Measurements from ENCODE around the gene ADGRG3. TPM values are rescaled to one million over a fixed set of nuclear protein-coding genes. Genes with fewer than 3 reads are reported as not detected.

The ADGRG3 gene, protein sequence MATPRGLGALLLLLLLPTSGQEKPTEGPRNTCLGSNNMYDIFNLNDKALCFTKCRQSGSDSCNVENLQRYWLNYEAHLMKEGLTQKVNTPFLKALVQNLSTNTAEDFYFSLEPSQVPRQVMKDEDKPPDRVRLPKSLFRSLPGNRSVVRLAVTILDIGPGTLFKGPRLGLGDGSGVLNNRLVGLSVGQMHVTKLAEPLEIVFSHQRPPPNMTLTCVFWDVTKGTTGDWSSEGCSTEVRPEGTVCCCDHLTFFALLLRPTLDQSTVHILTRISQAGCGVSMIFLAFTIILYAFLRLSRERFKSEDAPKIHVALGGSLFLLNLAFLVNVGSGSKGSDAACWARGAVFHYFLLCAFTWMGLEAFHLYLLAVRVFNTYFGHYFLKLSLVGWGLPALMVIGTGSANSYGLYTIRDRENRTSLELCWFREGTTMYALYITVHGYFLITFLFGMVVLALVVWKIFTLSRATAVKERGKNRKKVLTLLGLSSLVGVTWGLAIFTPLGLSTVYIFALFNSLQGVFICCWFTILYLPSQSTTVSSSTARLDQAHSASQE
- 0.46 and 0.64 TPM in 2 replicates for total RNA-seq (2021)
- long read RNA-seq, partial matches to known transcripts: 2 of 3 reads
- long read RNA-seq, other reads (novel, unspliced or antisense): 1 of 3 reads

DNA sequence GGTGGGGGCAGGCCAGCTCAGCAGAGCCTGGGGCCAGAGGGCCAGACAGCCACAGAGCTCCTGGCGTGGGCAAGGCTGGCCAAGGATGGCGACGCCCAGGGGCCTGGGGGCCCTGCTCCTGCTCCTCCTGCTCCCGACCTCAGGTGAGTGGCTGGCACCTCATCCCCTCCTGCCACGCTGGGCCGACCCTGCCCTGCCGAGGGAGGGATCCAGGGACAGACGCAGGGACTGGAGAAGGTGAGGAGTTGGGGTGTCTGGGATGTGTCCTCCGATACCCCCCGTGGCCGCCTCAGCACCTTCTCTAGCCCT is at the start of gene ADGRG3:
ADGRG3 (plus strand) TSS at position 44 of the 309 bp plus-strand sequence; CDS start at position 86, 42 bp downstream.
- H2AFZ ChIP-seq (ENCODE audit: low read length): no peak within 1 kb of the TSS
- no peaks in the 10 kb centered on the region for H3K4me1 ChIP-seq (ENCODE audit: insufficient read depth, low read length)
- H3K56ac ChIP-seq (ENCODE audit: insufficient read length, low read depth, low read length): no peak within 1 kb of the TSS
- no peak within 1 kb of the TSS for H3K27ac ChIP-seq (ENCODE audit: insufficient read length, low read depth, low read length)
- no peaks in the 10 kb centered on the region for H3K27me3 ChIP-seq (ENCODE audit: insufficient read depth, low read length)
- WGBS (ENCODE audit: extremely low coverage, insufficient read length, low lambda C conversion rate): no CpG with 5 or more reads among the region's 11 CpGs
- Mint-ChIP-seq H3K4me3 (no peak within 1 kb of the TSS), H3K9me3 (no peaks in the 10 kb centered on the region), H3K36me3 (ENCODE audit: insufficient read depth in 1 of 3, low read depth in 3 of 3) (no peaks in the 10 kb centered on the region; a peak in 1 of 7 replicates), H3K27me3 (ENCODE audit: low read depth) (peaks cover 7% of the 10 kb centered on the region), H3K4me1 (0 out of 4 replicates have a peak, but pooled peaks cover 0 to 2% of the 10 kb centered on the region in 2 experiments), H3K27ac (peak within 1 kb of the TSS in 2 of 3 experiments; percentile 53 to 83; a peak in 3 of 7 replicates)
- H3T11ph ChIP-seq (ENCODE audit: low read length): no peak within 1 kb of the TSS
- no peaks in the 10 kb centered on the region for H3K79me2 ChIP-seq (ENCODE audit: insufficient read depth, low read length)
- DNase-seq: no peak
- no peak within 1 kb of the TSS for H4K5ac ChIP-seq (ENCODE audit: insufficient read length, low read depth, low read length)
- H3K79me1 ChIP-seq (ENCODE audit: insufficient read depth, low read depth, low read length, poor library complexity, severe bottlenecking): no peaks in the 10 kb centered on the region
- H4K91ac ChIP-seq (ENCODE audit: insufficient read length, low read depth, low read length): no peak within 1 kb of the TSS
- H3K23me2 ChIP-seq (ENCODE audit: insufficient read length, low read depth, low read length, poor library complexity, severe bottlenecking): no peaks in the 10 kb centered on the region
- H3K14ac ChIP-seq (ENCODE audit: insufficient read depth, low read length): no peak within 1 kb of the TSS; the same call in 1 of the 2 replicates
- no peak within 1 kb of the TSS for H4K8ac ChIP-seq (replicated peaks; ENCODE audit: insufficient read length, low read depth, low read length)
- no peaks in the 10 kb centered on the region for H3K9me3 ChIP-seq (ENCODE audit: control insufficient read depth, low read depth, low read length)
- H2BK120ac ChIP-seq (ENCODE audit: low read depth, low read length, poor library complexity, severe bottlenecking): no peak within 1 kb of the TSS
- TF ChIP-seq, protein P1, sequence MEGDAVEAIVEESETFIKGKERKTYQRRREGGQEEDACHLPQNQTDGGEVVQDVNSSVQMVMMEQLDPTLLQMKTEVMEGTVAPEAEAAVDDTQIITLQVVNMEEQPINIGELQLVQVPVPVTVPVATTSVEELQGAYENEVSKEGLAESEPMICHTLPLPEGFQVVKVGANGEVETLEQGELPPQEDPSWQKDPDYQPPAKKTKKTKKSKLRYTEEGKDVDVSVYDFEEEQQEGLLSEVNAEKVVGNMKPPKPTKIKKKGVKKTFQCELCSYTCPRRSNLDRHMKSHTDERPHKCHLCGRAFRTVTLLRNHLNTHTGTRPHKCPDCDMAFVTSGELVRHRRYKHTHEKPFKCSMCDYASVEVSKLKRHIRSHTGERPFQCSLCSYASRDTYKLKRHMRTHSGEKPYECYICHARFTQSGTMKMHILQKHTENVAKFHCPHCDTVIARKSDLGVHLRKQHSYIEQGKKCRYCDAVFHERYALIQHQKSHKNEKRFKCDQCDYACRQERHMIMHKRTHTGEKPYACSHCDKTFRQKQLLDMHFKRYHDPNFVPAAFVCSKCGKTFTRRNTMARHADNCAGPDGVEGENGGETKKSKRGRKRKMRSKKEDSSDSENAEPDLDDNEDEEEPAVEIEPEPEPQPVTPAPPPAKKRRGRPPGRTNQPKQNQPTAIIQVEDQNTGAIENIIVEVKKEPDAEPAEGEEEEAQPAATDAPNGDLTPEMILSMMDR (conservative IDR thresholded peaks at IDR 0.05): no peak
- H2BK12ac ChIP-seq (ENCODE audit: insufficient read length, low read depth, low read length): no peak within 1 kb of the TSS
- H2BK15ac ChIP-seq (ENCODE audit: low read depth, low read length): no peak within 1 kb of the TSS
- no peak within 1 kb of the TSS for H3K4ac ChIP-seq (ENCODE audit: low read depth, low read length)
- H2BK20ac ChIP-seq (ENCODE audit: low read depth, low read length, poor library complexity, severe bottlenecking): no peak within 1 kb of the TSS
- no peak within 1 kb of the TSS for H3K23ac ChIP-seq (ENCODE audit: insufficient read length, low read depth, low read length)
- no peak within 1 kb of the TSS for H3K9ac ChIP-seq (ENCODE audit: extremely low read depth, insufficient read length, low read length)
- H2BK5ac ChIP-seq (ENCODE audit: insufficient read length, low read length): no peak within 1 kb of the TSS
- H3K4me2 ChIP-seq (ENCODE audit: insufficient read depth, insufficient read length, low read length): no peak within 1 kb of the TSS
- H2AK5ac ChIP-seq (ENCODE audit: insufficient read length, low read length): no peak within 1 kb of the TSS
- H3K18ac ChIP-seq (ENCODE audit: insufficient read length, low read depth, low read length): no peak within 1 kb of the TSS
- H4K20me1 ChIP-seq (ENCODE audit: control insufficient read depth, insufficient read depth, insufficient read length): no peaks in the 10 kb centered on the region
